Superior temporal gyrus (tissue), 1 donor: ENCODE data around the gene CYP2A7.
"Not testable (repeated sequence)": the region's sequence is repeated elsewhere in the genome, so short reads cannot be mapped to it uniquely, and the experiment has no call there.

Experiments
- DNase-seq: peaks from one replicate; pipeline ENCODE4 v3.0.0-alpha.2; 2016; ENCODE audit errors: extremely low spot score

Gene CYP2A7

DNA sequence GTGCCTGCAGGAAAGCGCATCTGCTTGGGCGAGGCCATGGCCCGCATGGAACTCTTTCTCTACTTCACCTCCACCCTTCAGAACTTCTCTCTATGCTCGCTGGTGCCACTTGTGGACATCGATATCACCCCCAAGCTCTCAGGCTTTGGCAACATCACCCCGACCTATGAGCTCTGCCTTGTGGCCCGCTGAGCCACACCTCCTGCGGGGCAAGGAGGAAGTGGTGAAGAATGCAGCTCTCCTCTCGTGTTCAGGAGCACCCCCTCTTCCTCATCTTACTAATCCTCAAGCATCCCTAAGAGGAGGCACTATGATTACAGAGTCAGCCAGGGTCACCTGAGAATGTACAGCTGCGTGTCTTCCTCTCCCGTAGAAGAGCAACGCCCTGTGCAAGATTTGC is 17.9 kb upstream of the CYP2A7 start:
- not testable (repeated sequence) for DNase-seq

DNA sequence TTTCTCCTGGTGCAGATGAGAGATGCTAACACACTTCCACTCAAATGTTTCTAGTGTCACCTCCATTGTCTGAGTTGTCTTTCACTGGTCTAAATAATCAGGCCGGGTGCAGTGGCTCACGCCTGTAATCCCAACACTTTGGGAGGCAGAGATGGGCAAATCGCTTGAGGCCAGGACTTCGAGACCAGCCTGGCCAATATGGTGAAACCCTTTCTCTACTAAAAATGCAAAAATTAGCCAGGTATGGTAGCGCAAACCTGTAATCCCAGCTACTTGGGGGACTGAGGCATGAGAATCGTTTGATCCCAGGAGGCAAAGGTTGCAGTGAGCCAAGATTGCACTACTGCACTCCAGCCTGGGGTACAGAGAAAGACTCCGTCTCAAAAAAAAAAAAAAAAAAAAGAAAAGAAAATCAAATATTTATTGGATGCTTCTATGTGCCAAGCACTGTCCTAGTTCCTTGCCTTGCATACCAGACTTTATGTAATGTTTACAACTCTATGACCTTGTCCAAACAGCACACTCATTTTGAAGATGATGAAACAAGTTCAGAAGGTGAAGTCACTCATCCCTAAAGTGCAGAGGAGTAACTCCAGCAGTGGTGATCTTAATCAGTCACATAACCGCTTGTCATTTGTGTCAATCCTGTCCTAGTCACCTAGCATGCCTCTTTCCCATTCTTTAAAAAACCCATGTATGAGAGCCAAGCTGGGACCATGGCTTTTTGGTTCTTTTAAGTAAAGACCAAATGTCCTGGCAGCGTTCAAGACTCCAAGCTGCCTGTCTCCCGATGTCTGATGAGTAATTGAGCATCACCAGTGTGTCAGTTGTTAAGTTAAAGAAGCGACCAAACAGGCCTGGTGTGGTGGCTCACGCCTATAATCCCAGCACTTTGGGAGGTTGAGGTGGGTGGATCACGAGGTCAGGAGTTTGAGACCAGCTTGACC is 15.1 kb upstream of the CYP2A7 start:
- not testable (repeated sequence) for DNase-seq

DNA sequence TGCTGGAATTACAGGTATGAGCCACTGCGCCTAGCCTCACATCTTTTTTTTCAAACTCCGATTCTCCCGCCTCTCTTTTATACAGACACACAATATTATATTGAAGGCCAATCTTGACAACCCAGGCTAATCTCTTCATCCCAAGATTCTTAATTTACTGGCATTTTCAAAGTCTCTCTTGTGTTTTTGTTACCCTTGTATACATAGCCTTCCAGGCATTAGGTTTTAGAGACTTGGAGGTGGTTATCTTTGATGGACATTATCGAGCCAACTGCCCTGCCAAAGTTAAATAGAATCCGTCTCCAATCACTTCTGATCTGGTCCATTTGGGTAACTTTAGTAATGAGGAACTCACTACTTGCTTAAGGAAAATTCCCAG is 14.4 kb upstream of the CYP2A7 start:
- DNase-seq, result no peak

DNA sequence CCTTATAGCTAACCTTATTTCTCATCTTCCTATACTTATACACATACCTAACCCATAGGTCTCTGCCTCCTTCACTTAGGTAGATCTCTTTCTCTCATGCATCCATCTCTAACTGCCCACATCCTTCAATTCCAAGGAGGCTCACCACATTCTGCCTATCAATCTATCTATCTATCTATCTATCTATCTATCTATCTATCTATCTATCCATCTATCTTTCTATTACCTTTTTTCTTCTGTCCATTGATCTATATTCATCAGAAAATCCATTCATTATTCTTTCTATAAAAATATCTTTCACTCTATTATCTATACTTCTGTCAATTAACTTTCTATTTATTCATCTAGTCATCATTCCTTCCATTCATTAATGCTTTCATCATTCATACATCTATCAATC is 11.1 kb upstream of the CYP2A7 start:
- DNase-seq, result no peak

DNA sequence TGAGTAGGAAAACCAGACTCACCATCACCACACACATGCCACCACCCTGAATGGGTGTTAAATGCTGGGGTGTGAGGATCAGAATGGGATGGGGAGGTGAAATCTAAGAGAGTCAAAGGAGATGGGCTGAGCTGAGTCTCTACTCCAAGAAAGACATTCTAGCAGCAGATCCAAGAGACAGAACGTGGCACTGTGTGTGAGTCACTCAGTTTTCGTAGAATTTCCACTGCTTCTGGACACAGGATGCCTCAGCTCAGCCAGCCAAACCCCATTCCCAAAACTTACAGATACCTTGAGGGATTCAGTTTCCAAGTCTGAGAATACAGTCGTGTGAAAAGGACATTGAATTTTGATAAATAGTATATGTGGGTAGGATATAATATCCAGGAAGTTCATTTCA is 7.3 kb upstream of the CYP2A7 start:
- no peak for DNase-seq

DNA sequence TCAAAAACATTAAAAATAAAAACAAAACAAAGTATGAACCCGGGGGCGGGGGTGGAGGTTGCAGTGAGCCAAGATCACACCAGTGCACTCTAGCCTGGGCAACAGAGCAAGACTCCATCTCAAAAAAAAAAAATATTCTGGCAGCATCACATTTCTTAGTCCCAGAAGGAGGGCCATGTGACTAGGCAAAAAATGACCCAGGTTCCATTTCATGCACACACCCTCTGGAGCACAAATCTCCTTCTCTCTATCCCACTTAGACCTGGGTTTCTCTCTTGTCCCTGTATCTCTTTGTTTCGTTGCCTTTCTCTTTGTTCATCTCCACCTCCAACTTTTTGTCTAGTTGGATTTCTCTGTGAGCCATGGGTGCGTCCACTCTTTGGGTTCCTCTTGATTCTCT is 6.2 kb upstream of the CYP2A7 start:
- DNase-seq, result no peak

DNA sequence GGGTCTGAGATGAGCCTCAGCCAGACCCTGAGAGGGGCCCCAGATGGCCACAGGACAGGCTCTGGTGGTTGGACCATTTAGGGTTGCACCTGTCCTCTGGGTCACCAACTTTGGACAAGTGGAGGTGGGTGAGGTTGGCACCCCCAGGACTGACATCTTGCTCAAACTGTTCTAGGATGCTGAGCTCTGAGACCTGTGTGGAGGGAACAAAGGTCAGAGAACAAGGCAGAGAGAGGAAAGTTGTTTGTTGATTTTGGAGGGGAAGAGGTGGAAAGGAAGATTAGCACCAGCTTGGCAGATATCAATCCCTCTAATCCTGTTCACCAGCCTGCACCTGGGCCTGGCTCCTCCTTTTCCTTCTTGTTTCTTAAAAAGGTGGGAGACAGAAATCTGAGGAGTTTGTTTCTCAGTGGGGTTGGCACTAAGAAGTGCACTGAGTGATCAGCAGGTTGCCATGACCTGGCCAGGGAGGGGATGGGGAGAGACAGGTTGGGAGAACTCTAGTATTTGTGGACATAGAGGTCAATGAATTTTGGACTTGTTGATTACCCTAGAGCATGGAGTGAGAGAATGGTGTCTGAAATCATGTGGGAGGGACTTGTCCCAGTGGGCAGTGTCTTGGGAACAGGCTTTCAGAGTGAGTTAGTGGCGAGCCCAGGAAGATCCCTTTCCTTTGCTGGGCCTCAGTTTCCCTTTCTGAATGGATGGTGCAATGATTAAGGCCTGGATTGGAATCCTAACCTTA is 2.3 kb upstream of the CYP2A7 start:
- not testable (repeated sequence) for DNase-seq

DNA sequence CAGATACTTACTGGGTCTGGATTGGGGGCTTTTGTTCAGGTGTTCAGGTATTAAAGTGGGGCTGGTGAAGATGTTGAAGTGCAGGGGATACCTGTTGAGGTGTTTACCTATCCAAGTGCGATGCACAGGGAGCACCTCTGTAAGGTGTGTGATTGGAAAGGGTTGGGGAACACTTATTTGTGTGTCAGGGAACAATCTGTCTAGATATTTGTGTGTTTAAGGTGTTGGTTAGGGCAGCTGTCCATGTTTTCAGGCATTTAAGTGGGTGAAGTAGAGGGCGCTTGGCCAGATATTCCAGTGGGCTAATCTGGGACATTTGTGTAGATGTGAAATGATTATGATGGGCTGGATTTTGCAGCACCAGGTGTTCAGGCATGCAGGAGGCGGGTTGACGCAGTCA is 2.7 kb downstream of the CYP2A7 start:
- DNase-seq, result not testable (repeated sequence)

DNA sequence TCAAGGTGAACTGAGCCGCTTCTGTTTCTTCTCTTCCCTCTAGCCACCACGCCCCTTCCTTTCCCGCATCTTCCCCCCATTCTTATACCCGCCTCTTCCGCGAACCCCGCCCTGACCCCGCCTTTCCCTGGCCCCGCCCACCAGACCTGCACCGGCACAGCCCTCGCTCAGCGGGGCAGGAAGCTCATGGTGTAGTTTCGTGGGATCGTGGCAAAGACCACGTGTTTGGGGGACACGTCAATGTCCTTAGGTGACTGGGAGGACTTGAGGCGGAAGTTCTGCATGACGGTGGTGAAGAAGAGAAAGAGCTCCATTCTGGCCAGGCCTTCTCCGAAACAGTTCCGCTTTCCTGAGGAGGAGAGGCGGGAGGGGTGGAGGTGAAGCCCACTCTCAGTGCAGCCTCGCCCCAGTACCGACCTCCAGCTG is 6.5 kb downstream of the CYP2A7 start:
- DNase-seq, result not testable (repeated sequence)

DNA sequence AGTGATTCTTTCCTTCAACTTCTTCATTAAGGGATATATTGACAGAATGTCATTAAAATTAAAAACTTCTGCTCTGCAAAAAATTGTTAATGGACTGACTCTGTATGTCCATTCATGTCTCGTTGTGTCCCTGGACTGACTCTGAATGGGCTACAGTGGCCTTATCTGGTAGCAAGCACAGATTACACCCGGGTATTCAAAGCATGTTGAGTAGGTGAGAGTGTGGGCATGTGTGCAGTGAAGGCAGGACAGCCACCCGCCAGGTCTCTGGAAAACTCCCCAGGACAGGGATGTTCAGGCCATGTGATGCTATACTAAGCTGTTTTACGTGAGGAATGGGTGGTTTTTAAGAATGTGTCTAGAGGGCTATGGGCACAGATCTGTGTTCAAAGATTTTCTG is 7.2 kb downstream of the CYP2A7 start:
- not testable (repeated sequence) for DNase-seq

DNA sequence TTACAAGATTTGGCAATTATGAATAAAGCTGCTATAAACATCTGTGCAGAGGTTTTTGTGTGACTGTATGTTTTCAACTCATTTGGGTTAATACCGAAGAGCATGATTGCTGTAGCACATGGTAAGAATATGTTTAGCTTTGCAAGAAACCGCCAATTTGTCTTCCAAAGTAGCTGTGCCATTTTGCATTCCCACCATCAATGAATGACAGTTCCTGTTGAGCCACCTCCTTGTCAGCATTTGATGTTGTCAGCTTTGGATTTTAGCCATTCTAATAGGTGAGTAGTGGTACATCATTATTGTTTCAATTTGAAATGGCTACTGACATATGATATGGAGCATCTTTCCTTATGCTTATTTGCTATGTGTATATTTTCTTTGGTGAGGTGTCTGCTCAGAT is 8.2 kb downstream of the CYP2A7 start:
- not testable (repeated sequence) for DNase-seq

DNA sequence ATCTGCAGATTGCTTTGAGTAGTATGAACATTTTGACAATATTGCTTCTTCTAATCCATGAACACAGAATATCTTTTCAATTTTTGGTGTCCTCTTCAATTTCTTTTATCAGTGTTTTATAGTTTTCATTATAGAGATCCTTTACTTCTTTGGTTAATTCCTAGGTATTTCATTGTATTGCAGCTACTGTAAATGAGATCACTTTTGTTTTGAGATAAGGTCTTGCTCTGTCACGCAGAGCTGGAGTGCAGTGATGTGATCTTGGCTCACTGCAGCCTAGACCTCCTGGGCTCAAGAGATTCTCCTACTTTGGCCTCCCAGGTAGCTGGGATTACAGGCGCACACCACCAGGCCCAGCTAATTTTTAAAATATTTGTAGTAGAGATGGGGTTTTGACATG is 9.8 kb downstream of the CYP2A7 start:
- DNase-seq, result no peak

DNA sequence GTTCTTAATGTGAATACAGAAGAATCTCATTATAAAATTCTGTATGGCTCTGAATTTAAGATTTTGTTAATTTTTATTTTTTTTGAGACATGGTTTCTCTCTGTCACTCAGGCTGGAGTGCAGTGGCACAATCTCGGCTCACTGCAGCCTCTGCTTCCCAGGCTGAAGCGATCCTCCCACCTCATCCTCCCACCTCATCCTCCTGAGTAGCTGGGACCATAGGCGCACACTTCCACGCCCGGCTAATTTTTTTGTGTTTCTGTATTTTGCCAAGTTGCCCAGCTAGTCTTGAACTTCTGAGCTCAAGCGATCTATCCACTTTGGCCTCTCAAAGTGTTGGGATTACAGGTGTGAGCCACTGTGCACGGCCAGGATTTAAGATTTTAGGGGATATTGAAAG is 14.3 kb downstream of the CYP2A7 start:
- no peak for DNase-seq

DNA sequence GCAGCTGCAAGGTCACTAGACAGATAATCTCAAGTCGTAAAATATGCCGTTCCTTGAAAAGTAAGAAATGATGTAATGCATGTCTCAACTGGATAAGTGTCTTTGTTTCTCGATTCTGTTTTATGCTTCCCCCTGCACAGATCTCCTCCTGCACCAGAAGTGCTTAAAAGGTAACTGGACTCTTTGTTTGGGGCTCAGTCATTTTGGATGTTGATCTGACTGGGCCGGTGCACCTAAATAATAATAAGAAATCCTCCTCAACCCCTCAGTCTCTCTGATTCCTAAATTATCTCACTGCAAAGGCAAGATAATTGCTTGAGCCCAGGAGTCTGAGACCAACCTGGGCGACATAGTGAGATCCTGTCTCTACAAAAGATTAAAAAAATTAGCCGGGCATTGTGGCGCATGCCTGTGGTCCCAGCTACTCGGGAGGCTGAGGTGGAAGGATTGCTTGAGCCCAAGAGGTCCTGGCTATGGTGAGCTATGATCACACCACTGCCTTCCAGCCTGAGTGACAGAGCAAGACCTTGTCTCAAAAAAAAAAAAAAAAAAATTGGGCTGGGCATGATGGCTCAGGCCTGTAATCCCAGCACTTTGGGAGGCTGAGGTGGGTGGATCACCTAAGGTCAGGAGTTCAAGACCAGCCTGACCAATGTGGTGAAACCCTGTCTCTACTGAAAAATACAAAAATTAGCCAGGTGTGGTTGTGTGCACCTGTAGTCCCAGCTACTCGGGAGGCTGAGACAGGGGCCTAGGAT is 17.1 kb downstream of the CYP2A7 start:
- not testable (repeated sequence) for DNase-seq

DNA sequence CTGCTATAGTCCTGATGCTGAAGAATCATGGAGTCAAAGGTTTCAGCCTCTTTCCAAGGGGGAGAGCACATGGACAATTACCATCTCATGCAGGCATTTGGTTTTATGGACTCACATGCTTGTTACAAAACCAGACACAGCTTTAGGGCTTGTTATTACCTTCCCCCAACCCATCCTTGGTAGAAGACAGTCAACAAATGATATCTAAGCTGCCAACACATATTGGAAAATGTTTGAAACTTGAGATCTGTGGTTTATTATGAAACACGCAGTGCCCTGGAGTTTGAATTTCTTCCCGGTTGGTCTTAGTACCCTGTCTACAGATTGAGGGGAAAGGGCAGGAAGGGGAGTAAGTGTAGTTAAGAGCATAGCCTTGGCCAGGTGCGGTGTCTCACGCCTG is 19.2 kb downstream of the CYP2A7 start:
- no peak for DNase-seq

DNA sequence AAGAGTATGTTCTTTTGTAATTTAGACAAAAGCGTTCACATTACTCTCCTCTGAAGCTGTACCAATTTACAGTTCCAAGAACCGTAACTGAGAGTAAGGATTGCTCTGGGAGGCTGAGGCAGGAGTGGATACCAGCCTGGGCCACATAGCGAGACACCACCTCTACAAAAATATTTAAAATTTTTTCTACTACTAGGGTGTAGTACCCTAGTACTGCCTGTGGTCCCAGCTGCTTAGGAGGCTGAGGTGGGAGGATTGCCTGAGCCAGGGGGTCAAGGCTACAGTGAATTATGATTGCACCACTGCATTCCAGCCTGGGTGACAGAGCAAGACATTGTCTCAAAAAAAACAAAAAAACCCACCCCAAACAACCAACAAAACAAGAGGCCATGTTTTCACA is 19.7 kb downstream of the CYP2A7 start:
- DNase-seq, result no peak

DNA sequence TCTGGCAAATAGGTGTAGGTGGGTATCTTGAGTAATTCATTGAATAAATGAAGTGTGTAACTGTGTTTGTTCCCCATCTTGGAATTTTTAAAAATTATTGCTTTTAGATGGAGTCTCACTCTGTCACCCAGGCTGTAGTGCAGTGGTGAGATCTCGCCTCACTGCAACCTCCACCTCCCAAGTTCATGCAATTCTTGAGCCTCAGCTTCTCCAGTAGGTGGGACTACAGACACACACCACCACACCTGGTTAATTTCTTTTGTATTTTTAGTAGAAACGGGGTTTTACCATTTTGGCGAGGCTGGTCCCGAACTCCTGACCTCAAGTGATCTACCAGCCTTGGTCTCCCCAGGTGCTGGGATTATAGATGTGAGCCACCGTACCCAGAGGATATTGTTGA is 23.9 kb downstream of the CYP2A7 start:
- no peak for DNase-seq

DNA sequence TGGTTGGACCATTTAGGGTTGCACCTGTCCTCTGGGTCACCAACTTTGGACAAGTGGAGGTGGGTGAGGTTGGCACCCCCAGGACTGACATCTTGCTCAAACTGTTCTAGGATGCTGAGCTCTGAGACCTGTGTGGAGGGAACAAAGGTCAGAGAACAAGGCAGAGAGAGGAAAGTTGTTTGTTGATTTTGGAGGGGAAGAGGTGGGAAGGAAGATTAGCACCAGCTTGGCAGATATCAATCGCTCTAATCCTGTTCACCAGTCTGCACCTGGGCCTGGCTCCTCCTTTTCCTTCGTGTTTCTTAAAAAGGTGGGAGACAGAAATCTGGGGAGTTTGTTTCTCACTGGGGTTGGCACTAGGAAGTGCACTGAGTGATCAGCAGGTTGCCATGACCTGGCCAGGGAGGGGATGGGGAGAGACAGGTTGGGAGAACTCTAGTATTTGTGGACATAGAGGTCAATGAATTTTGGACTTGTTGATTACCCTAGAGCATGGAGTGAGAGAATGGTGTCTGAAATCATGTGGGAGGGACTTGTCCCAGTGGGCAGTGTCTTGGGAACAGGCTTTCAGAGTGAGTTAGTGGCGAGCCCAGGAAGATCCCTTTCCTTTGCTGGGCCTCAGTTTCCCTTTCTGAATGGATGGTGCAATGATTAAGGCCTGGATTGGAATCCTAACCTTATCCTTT is 29.4 kb downstream of the CYP2A7 start:
- not testable (repeated sequence) for DNase-seq

DNA sequence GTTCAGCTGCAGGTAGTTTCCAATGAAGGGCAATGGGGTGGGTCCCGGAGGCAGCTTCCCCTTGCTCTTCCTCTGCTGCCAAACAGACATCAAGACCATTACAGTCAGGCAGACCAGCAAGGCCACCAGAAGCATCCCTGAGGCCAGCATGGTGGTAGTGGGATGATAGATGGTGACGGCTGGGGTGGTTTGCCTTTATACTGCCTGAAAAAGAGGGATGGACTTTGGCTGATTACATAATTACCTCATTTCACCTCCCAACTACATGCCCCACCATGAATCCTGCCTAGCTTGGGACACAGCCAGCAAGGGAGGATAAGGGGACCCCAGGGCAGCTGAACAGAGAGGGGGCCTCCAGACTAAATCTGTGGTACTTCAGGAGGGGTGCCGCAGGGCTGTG is 31.8 kb downstream of the CYP2A7 start, which contains the start of gene CYP2A6:
CYP2A6 (minus strand) TSS at position 171 of the 400 bp plus-strand sequence; CDS start at position 150, 21 bp downstream.
- not testable (repeated sequence) for DNase-seq

DNA sequence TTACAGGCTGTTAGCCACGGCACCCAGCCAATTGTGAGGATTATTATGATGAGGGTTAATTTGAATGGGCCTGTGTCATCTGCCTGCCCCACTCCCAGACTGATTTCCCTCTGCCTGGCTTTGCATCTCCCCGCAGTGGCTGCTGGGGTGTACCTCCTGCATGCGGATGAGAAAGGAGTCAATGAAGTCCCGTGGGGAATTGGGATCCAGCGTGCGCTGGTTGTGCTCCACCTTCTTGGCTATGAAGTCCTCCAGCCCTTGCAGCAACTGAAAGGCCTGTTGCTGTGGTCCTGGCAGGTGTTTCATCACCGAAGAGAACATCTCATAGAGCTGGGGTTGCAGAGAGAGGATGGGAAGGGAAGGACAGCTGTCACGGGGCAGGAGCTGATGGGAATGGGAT is 35.3 kb downstream of the CYP2A7 start:
- DNase-seq, result not testable (repeated sequence)

DNA sequence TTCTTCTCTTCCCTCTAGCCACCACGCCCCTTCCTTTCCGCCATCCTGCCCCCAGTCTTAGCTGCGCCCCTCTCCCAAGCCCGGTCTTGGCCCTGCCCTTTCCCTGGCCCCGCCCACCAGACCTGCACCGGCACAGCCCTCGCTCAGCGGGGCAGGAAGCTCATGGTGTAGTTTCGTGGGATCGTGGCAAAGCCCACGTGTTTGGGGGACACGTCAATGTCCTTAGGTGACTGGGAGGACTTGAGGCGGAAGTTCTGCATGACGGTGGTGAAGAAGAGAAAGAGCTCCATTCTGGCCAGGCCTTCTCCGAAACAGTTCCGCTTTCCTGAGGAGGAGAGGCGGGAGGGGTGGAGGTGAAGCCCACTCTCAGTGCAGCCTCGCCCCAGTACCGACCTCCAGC is 38.4 kb downstream of the CYP2A7 start:
- DNase-seq, result not testable (repeated sequence)
